Memory B cell (primary cell): ENCODE measurements around the gene EPB41L4A.

ENCODE experiments used
- ATAC-seq: fragments of 150-1000 bp; cut with Tn5 transposase; 2 replicates; pipeline ENCODE4 v1.10.0; 2021; ENCODE audit warnings: low read depth, mild to moderate bottlenecking, moderate library complexity
- DNase-seq, 2 donors: peaks; one replicate each; pipeline ENCODE4 v3.0.0; 2022; ENCODE audit warnings: low spot score in 2 of 2
- H3K27ac Mint-ChIP-seq: one replicate; pipeline ENCODE4 v1.8.0; 2022; ENCODE audit warnings: mild to moderate bottlenecking, moderate library complexity, mixed read lengths
- H3K27me3 Mint-ChIP-seq: one replicate; pipeline ENCODE4 v1.8.0; 2022; ENCODE audit warnings: mixed read lengths
- H3K36me3 Mint-ChIP-seq: one replicate; pipeline ENCODE4 v1.8.0; 2022; ENCODE audit warnings: mild to moderate bottlenecking, mixed read lengths
- H3K4me1 Mint-ChIP-seq: one replicate; pipeline ENCODE4 v1.8.0; 2022; ENCODE audit warnings: mixed read lengths
- H3K4me3 Mint-ChIP-seq: one replicate; pipeline ENCODE4 v1.8.0; 2022; ENCODE audit warnings: mild to moderate bottlenecking, moderate library complexity, mixed read lengths
- H3K9me3 Mint-ChIP-seq: one replicate; pipeline ENCODE4 v1.8.0; 2022; ENCODE audit warnings: mixed read lengths

EPB41L4A gene

DNA sequence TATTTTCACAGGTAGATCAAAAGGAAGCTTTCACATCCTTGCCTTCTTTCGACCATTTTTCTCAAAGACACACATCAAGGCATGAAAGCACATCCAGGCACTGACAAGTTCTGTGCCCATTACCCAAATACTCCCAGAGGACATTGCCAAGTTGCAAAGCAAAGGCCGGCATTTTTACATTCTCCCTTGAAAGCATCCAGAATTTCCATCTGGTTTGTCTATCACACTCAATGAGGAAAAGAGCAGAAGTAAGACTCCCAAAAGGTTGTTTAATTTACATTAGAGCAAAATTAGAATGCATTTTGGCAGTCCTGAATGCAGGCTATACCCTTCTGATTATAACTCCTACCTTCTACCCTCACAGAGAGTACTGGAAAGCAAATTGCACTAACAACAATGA, 160.5 kb downstream of the EPB41L4A start:
- no peak for DNase-seq
- ATAC-seq, result no peak
- Mint-ChIP-seq H3K27ac (no peak overlapping the region), H3K4me3 (no peak overlapping the region), H3K27me3 (peaks cover 3% of the 10 kb centered on the region), H3K36me3 (no peaks in the 10 kb centered on the region), H3K9me3 (no peaks in the 10 kb centered on the region), H3K4me1 (no peaks in the 10 kb centered on the region)

DNA sequence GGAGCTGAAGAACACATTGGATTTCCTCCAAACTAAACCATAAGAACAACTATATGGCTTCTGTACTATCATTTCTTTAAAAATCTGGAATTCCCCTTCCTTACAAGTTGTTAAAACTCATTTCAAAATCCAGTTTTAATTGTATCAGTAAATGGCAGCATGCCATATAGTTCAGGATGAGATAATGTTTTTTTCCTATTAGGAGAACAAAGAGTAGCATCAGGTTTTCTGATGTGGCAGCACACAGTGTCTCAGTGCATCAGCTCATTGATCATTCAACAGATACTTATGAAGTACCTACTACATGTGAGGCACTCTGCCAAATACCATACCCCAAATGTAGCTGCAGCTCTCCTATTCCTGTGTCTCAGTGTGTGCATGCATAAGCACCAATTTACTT, 161.1 kb downstream of the EPB41L4A start:
- Mint-ChIP-seq H3K27ac (no peak overlapping the region), H3K36me3 (no peaks in the 10 kb centered on the region), H3K4me1 (no peaks in the 10 kb centered on the region), H3K4me3 (no peak overlapping the region), H3K27me3 (peaks cover 2% of the 10 kb centered on the region), H3K9me3 (no peaks in the 10 kb centered on the region)
- no peak for ATAC-seq
- DNase-seq, result no peak

DNA sequence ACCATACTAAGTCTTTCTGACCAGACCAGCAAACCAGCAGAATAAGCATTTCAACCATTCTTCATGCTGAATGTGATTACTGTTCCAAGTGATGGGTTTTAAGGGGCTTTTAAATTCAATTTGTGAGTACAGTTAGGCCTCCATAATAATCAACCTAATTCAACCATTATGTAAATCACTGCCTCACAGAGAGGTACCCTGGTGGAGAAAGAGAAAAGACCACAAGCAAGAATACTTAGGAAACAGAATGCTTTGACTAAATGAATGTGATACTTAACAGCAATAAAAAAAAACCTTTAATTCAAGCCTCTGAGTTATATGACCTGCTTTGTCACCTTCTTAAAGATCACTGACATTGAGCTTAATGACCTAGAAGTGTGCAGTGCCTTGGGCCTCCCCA, 162.1 kb downstream of the EPB41L4A start:
- no peak overlapping the region for H3K4me3 Mint-ChIP-seq
- no peak for DNase-seq
- peaks cover 2% of the 10 kb centered on the region for H3K27me3 Mint-ChIP-seq
- H3K4me1 Mint-ChIP-seq, result no peaks in the 10 kb centered on the region
- no peak overlapping the region for H3K27ac Mint-ChIP-seq
- H3K36me3 Mint-ChIP-seq, result no peaks in the 10 kb centered on the region
- no peaks in the 10 kb centered on the region for H3K9me3 Mint-ChIP-seq
- ATAC-seq, result no peak

DNA sequence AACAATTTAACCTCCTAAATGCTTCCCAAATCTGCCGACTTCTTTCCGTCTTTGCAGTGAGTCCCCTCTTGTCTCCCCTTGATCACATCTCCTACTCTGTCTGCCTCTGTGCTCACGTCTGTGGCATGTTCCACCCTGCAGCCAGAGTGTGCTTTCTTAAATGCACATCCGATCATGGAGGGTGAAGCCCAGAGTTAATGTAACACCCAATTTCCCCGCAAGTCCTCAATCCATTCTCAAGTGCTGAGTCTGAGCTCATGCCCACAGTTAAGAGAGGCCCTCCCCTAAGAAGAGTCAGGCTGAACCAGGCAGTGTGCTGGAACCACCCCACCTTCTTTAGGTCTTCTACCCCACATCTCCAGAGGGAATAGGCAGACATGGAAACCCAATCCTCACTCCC, 164.8 kb downstream of the EPB41L4A start:
- DNase-seq, result no peak
- Mint-ChIP-seq H3K4me1 (no peaks in the 10 kb centered on the region), H3K27ac (no peak overlapping the region)

DNA sequence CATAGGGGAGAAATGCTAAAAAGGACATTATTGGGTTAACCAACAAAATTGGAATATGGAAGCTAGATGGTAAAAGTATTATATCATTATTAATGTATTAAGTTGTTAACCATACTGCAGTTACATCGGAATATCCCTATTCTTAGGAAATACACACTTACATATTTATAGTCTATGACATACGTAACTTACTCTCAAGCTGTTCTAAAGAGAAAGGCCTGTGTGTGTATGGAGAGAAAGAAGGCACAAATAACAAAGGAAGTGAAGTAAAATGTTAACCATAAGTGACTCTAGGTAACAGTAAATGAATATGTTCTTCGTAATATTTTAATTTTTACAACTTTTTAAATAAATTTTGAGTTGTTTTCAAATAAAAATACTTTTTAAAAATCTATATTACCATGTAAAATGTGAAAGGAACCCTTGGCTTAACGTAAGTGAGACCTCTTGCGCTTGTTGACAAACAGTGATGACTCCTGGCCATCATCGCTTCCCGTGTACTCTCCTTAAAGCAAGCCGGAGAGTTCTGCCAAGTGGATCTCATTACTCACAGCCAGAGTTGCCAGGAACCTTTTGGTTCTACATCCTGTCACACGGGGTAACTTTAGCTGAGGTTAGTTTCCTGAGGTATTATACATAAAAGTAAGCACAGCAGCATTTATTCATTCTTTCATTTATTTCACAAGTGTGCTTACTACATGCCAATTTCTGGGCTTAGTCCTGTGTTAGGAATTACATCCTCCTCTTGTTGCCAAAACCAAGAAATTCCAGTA, 165.4 kb downstream of the EPB41L4A start:
- no peaks in the 10 kb centered on the region for H3K36me3 Mint-ChIP-seq
- H3K27me3 Mint-ChIP-seq, result peaks cover 4% of the 10 kb centered on the region
- no peak for DNase-seq
- ATAC-seq, result no peak
- H3K9me3 Mint-ChIP-seq, result no peaks in the 10 kb centered on the region
- no peak overlapping the region for H3K4me3 Mint-ChIP-seq
- H3K27ac Mint-ChIP-seq, result no peak overlapping the region
- no peaks in the 10 kb centered on the region for H3K4me1 Mint-ChIP-seq

More for the DNA sequence above, 164.8 kb downstream of the EPB41L4A start:
- ATAC-seq, result no peak
- no peaks in the 10 kb centered on the region for H3K9me3 Mint-ChIP-seq
- H3K36me3 Mint-ChIP-seq, result no peaks in the 10 kb centered on the region
- H3K4me3 Mint-ChIP-seq, result no peak overlapping the region
- peaks cover 4% of the 10 kb centered on the region for H3K27me3 Mint-ChIP-seq

DNA sequence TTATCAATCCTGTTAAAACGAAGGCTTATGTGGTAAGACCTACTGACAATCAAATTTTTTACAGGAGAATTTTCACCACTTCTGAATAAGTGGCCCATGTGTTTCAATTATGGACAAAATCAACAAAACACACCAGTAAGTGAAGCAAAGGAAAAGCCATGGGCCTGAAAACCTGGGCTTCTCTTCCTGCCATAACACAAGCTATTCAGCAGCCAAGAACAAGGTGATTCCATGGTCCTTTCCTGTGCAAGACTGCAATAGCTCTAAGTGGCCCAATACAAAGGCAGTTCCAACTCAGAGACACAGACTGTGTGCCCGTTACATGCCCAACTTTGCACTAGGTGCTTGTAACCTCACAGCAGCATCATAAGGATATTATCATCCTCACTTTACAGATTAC, 168.5 kb downstream of the EPB41L4A start:
- Mint-ChIP-seq H3K27me3 (peaks cover 9% of the 10 kb centered on the region), H3K9me3 (no peaks in the 10 kb centered on the region), H3K36me3 (no peaks in the 10 kb centered on the region), H3K27ac (no peak overlapping the region), H3K4me1 (no peaks in the 10 kb centered on the region), H3K4me3 (no peak overlapping the region)
- DNase-seq (no peak), ATAC-seq (no peak)

DNA sequence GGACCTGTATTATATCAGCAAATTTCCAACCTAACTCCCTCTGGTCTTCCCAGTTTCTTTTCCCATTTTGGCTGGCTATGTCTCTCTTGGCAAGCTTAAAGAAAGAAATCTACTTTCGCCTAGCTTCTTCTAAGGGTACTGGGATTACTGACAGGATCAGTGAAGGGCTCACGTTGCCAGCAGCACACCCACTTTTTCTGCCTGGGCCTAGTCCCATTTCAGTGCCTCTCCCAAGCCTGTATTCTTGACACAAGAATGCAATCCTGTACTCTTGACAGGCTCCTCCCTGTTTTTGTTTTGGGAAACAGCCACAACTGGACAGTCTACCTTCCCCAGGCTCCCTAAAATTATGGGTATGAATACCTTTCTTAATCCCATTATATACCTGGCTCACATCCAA, 170.5 kb downstream of the EPB41L4A start:
- DNase-seq, result no peak
- no peaks in the 10 kb centered on the region for H3K4me1 Mint-ChIP-seq
- no peaks in the 10 kb centered on the region for H3K9me3 Mint-ChIP-seq
- no peak for ATAC-seq
- no peaks in the 10 kb centered on the region for H3K36me3 Mint-ChIP-seq
- H3K4me3 Mint-ChIP-seq, result no peak overlapping the region
- H3K27me3 Mint-ChIP-seq, result peaks cover 11% of the 10 kb centered on the region
- no peak overlapping the region for H3K27ac Mint-ChIP-seq

DNA sequence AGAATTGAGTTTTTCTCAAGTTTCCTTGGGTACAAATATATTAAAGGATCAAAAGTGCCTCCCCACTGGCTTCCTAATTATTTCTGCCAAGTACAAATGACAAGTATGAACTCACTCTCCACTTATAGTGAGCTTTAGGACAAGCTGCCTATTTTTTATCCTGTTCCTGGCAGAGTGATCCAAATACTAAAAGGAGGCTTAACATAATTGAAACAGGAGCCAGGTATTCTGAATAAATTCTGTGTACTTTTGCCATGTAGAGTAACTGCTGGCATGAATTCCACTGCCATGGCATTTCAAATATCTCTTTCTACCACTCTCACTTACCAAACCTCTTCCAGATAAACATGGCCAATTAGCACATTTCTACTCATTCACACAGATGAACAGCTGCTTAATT, 171.1 kb downstream of the EPB41L4A start:
- Mint-ChIP-seq H3K27ac (no peak overlapping the region), H3K36me3 (no peaks in the 10 kb centered on the region), H3K4me1 (no peaks in the 10 kb centered on the region), H3K4me3 (no peak overlapping the region), H3K9me3 (no peaks in the 10 kb centered on the region), H3K27me3 (peaks cover 11% of the 10 kb centered on the region)
- no peak for ATAC-seq
- DNase-seq, result no peak

DNA sequence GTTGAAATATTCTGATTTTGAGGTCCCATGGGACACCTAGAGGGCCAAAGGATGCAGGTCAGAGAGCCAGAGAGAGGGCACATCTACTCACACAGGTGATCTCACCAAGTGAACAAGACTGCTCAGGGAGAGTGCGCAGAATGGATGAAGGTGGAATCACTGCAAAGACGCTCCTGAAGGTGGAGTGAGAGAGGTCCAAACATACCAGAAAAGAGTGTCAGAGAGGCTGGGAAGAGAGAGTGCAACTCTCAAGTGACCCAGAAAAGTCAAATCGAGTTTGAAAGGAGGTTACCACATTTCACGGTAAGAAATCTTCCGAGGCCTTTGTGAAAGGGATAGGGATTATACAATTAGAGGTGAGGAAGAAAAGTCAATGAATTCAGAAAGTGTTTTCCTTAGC, 173.4 kb downstream of the EPB41L4A start:
- no peaks in the 10 kb centered on the region for H3K4me1 Mint-ChIP-seq
- ATAC-seq, result no peak
- no peak for DNase-seq
- no peak overlapping the region for H3K27ac Mint-ChIP-seq
- H3K9me3 Mint-ChIP-seq, result no peaks in the 10 kb centered on the region
- H3K36me3 Mint-ChIP-seq, result no peaks in the 10 kb centered on the region
- H3K27me3 Mint-ChIP-seq, result peaks cover 7% of the 10 kb centered on the region
- no peak overlapping the region for H3K4me3 Mint-ChIP-seq

DNA sequence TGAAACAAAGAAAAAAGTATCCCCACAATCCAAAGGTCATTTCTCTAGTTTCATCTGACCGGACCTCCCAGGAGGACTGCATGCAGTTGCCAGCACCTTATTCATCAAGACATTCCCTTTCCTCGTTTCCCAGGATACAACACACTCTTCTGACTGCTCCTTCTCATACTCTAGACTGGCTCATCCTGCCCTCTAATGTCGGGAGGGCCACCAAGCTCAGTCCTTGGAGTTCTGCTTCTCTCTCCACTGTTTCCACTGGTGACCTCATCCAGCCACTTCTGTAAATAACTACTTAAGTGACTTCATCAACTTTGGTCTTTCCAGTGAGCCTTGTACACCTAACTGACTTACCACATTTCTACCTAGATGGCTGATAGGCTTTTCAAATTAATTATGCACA, 179.1 kb downstream of the EPB41L4A start:
- H3K4me3 Mint-ChIP-seq, result no peak overlapping the region
- no peaks in the 10 kb centered on the region for H3K4me1 Mint-ChIP-seq
- H3K36me3 Mint-ChIP-seq, result no peaks in the 10 kb centered on the region
- peaks cover 2% of the 10 kb centered on the region for H3K27me3 Mint-ChIP-seq
- H3K27ac Mint-ChIP-seq, result no peak overlapping the region
- H3K9me3 Mint-ChIP-seq, result no peaks in the 10 kb centered on the region
- DNase-seq (no peak), ATAC-seq (no peak)

DNA sequence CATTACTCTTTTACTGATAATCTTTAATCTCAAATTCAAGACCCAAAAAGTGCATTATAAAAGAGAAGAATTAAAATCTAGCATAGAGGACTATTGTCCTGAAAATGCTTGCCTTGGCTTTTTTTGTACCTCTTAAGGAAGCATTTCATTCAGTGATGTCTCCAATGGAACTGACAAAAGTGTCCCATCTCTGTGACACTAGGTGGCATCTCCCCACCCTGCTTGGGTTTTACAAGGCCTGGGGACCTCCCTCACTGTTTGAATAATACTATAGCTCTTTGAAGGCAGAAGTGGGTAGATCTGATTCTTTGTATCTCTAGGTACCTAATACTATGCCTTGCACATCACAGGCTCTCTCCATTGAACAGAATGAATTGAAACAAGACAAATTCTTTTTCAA, 180.6 kb downstream of the EPB41L4A start:
- Mint-ChIP-seq H3K9me3 (no peaks in the 10 kb centered on the region), H3K27ac (no peak overlapping the region), H3K4me3 (no peak overlapping the region), H3K4me1 (no peaks in the 10 kb centered on the region), H3K27me3 (no peaks in the 10 kb centered on the region), H3K36me3 (no peaks in the 10 kb centered on the region)
- ATAC-seq (no peak), DNase-seq (no peak)

DNA sequence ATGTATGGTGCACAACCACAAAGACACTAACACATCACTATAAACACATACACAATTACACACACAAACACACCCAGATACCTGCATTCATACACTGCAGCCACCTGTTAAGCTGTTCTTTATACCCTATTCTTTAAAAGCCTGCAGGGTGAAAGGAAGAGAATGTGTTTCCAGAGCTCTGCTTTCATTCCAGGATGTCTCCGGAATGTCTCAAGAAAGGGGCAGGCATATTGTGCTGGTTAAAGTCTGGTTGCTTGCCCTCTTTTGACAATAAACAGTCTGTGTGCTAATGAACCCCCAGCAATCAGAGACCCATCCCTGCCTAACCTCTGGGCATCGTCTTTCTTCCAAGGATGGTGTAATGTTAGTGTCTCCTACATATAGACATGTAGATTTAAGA, 181.6 kb downstream of the EPB41L4A start:
- Mint-ChIP-seq H3K36me3 (no peaks in the 10 kb centered on the region), H3K27me3 (no peaks in the 10 kb centered on the region), H3K4me3 (no peak overlapping the region), H3K27ac (no peak overlapping the region), H3K4me1 (no peaks in the 10 kb centered on the region), H3K9me3 (no peaks in the 10 kb centered on the region)
- ATAC-seq, result no peak
- no peak for DNase-seq

DNA sequence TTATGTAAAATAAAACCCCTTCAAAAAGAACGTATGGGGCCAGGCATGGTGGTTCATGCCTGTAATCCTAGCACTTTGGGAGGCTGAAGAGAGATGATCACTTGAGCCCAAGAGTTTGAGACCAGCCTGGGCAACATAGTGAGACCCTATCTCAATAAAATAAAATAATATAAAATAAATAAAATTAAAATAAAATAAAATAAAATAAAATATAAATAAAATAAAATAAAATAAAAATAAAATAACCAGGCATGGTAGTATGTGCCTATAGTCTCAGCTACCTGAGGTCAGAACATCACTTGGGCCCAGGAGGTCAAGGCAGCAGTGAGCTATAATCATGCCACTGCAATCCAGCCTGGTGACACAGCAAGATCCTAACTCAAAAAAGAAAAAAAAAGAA, 185.1 kb downstream of the EPB41L4A start:
- Mint-ChIP-seq H3K4me1 (no peaks in the 10 kb centered on the region), H3K27ac (no peak overlapping the region), H3K4me3 (no peak overlapping the region), H3K36me3 (no peaks in the 10 kb centered on the region), H3K9me3 (no peaks in the 10 kb centered on the region), H3K27me3 (no peaks in the 10 kb centered on the region)
- DNase-seq, result no peak
- no peak for ATAC-seq

DNA sequence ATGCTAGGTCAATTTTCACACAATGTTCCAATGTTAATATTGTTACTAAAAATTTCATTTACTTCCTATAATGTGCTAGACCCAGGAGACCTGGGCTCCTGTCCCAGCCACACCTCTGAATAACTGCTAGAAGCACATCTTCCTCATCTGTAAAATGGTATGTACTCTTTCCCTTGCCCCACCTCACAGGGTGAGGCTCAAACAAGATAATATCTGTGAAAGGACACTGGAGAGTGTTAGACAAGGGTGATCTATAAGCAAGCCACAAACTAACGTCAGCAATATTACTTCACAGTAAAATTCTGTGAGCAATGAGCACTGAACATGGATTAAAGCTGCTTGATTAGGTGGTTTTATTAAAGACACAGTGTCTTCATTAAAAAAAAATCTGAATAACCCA, 186.4 kb downstream of the EPB41L4A start:
- DNase-seq (no peak), ATAC-seq (no peak)
- Mint-ChIP-seq H3K4me3 (no peak overlapping the region), H3K36me3 (no peaks in the 10 kb centered on the region), H3K27me3 (peaks cover 2% of the 10 kb centered on the region), H3K27ac (no peak overlapping the region), H3K9me3 (no peaks in the 10 kb centered on the region), H3K4me1 (no peaks in the 10 kb centered on the region)

DNA sequence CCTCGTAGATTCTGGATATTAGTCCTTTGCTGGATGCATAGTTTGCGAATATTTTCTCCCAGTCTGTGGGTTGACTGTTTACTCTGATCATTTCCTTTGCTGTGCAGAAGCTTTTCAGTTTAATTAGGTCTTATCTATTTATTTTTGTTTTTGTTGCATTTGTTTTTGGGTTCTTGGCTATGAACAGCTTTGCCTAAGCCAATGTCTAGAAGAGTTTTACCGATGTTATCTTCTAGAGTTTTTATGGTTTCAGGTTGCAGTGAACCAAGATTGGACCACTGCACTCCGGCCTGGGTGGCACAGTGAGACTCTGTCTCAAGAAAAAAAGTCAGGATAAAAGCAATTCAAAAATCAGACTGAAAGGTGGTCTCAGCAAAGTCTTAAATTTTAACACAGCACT, 188.5 kb downstream of the EPB41L4A start:
- H3K9me3 Mint-ChIP-seq, result no peaks in the 10 kb centered on the region
- peaks cover 2% of the 10 kb centered on the region for H3K27me3 Mint-ChIP-seq
- no peak overlapping the region for H3K4me3 Mint-ChIP-seq
- DNase-seq (no peak), ATAC-seq (no peak)
- H3K36me3 Mint-ChIP-seq, result no peaks in the 10 kb centered on the region
- no peak overlapping the region for H3K27ac Mint-ChIP-seq
- no peaks in the 10 kb centered on the region for H3K4me1 Mint-ChIP-seq
